Heart left ventricle (tissue), 16 donors: Measurements from ENCODE around the gene SLC47A1. TPM values are rescaled to one million over a fixed set of nuclear protein-coding genes. Genes with fewer than 3 reads are reported as not detected.
A peak's percentile ranks its signal among the peaks of the same experiment; 100 is the strongest.
"Not testable (repeated sequence)": the region's sequence is repeated elsewhere in the genome, so short reads cannot be mapped to it uniquely, and the experiment has no call there.

ENCODE experiments used
- ATAC-seq, 4 donors: fragments of 200-7000 bp; cut with Tn5 transposase; one replicate each; pipeline ENCODE4 v1.9.1; 2020 to 2022; ENCODE audit warnings: moderate library complexity in 4 of 4, mild to moderate bottlenecking in 3 of 4, moderate number of reproducible peaks in 1 of 4
- DNase-seq, 5 donors: peaks; one replicate each; pipeline ENCODE4 v3.0.0-alpha.2; 2020
- H3K27ac ChIP-seq, 12 donors: fragments of 200-600 bp; sonication (generic) in 4 of 12; one replicate each; pipeline versions ENCODE4 v1.5.0 to v1.8.0; 2016 to 2022; ENCODE audit warnings: mild to moderate bottlenecking in 2 of 12
- H3K27me3 ChIP-seq, 9 donors: fragments of 200-600 bp; sonication (generic) in 2 of 9; one replicate each; pipeline versions ENCODE4 v1.5.1 to v1.8.0; 2016 to 2022; ENCODE audit warnings: mild to moderate bottlenecking in 3 of 9
- H3K36me3 ChIP-seq, 9 donors: fragments of 200-600 bp; sonication (generic) in 2 of 9; one replicate each; pipeline versions ENCODE4 v1.5.0 to v1.8.0; 2018 to 2022; ENCODE audit warnings: mild to moderate bottlenecking in 2 of 9
- H3K4me1 ChIP-seq, 12 donors: fragments of 200-600 bp; sonication (generic) in 4 of 12; one replicate each; pipeline versions ENCODE4 v1.5.0 to v1.8.0; 2016 to 2022; ENCODE audit warnings: mild to moderate bottlenecking in 3 of 12
- H3K4me3 ChIP-seq, 12 donors: fragments of 200-600 bp; sonication (generic) in 4 of 12; one replicate each; pipeline versions ENCODE4 v1.5.0 to v1.8.0; 2017 to 2022; ENCODE audit warnings: mild to moderate bottlenecking in 9 of 12, moderate library complexity in 4 of 12
- H3K9me3 ChIP-seq, 12 donors: fragments of 200-600 bp; sonication (generic) in 4 of 12; one replicate each; pipeline versions ENCODE4 v1.5.0 to v1.8.0; 2016 to 2022; ENCODE audit warnings: mild to moderate bottlenecking in 1 of 12
- POLR2A ChIP-seq, 2 donors: fragments of 450-650 bp; IDR thresholded peaks; one replicate each; pipeline ENCODE4 v1.6.1; 2017; ENCODE audit warnings: antibody characterized with exemption in 2 of 2, mild to moderate bottlenecking in 2 of 2, moderate library complexity in 2 of 2
- WGBS, 4 donors: extraction: QIAGEN DNeasy Blood & Tissue Kit in 2 of 4; methylation state at CpG; one replicate each; pipeline versions ENCODE4 v1.1.5 to v1.1.7; 2013 to 2018; 5-methylcytosine and 5-hydroxymethylcytosine counted together
- intact Hi-C, 10 donors: fragments of 100-400 bp; cut with DNase I; formaldehyde crosslinking; loops; one replicate each; pipeline versions ENCODE4 v1.11.1 to v1.14.2; 2022
- polyA plus RNA-seq, 2 donors: library from polyadenylated mRNA; stranded (reverse); fragments of 200-250 nt; gene quantifications; one replicate each; pipeline ENCODE4 v1.2.3, GENCODE V29; 2013
- total RNA-seq, 9 donors: library from RNA; depleted of rRNA in 2 of 9; stranded (reverse); fragments of >200 nt in 2 of 9; fragmentation: NEBNext Ultra II Directional in 3 of 9; extraction: Animal tissue kit (Norgen Biotek cat#: 25700) in 3 of 9; gene quantifications; one replicate each; pipeline versions ENCODE4 v1.1.0 to v1.2.4, GENCODE V29; 2016 to 2023
- TF ChIP-seq, protein P1 (sequence below), 12 donors: fragments of 200-600 bp; sonication (generic) in 4 of 12; IDR thresholded peaks; one replicate each; pipeline versions ENCODE4 v1.5.0 to v1.8.0; 2018 to 2022; ENCODE audit warnings: antibody characterized with exemption in 12 of 12, mild to moderate bottlenecking in 5 of 12
- donor health status: ischemic (EF 13 %, LVEDD 7.1; RV severe dilation, severe dysfunction).
- donor health status: healthy with polysubstance abuse.
- donor health status: DM: no; HTN: yes; CAD: no.
- donor health status: DM: no; HTN: no; CAD: no.
- donor health status: ischemic (EF 25% LVEDD 6.9; RV normal size, moderate dysfunction).
- donor health status: ischemic (EF 25% LVEDD 5.7; RV mildly dilated, moderate dysfunction).
- donor health status: healthy.
- donor health status: DM: yes; HTN: yes; CAD: no.
- donor health status: ischemic (EF 35%, LVEDD 5.7; RV mildly dilated, moderate dysfunction).
- donor health status: nonischemic (EF 11% LVEDD 7.7; RV severe dilation, severe dysfunction).
- donor health status: DM: yes; HTN: yes; CAD: no.
- donor health status: PGD.
- donor health status: ischemic (EF 29% LVEDD 5.4; RV normal size, mild dysfunction).
- donor health status: nonischemic (EF 23%, LVEDD 6.1; RV moderate dilation, normal function).

The SLC47A1 gene
- total and polyA plus RNA-seq, 11 donors = 1.8 to 25.5 (median 10.2) TPM

DNA sequence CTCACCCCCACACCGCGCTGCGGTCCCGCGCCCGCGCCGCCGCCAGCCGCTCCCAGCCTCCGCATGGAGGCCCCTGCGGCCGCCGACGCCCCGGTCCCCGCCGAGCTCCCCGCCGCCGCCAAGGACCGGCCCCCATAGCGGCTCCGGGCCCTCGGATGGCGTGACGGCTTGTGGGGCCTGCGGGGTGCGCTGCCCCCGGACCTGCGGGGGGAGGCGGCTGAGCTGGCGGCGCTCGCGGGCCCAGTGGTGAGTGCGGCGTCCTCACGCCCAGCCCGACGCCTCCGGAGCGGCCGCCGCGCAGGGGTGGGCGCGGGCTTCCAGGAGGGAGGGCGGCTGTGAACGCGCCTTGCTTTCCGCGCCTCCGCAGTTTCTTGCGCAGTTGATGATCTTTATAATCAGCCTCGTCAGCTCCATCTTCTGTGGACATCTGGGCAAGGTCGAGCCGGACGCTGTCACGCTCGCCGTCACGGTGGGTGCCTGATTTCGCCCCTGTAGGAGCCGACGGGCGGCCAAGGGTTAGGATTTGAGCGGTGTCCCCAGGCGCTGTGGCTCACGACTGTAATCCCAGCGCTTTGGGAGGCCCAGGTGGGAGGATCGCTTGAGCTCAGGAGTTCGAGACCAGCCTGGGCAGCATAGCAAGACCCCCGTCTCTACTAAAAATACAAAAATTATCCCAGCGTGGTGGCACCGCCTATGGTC, 46.4 kb downstream of the SLC47A1 start:
- intact Hi-C loops = no loop called here
- WGBS, 4 donors = 9 to 19% (median 14%) methylated on average over 19 to 76 of the region's 76 CpGs

DNA sequence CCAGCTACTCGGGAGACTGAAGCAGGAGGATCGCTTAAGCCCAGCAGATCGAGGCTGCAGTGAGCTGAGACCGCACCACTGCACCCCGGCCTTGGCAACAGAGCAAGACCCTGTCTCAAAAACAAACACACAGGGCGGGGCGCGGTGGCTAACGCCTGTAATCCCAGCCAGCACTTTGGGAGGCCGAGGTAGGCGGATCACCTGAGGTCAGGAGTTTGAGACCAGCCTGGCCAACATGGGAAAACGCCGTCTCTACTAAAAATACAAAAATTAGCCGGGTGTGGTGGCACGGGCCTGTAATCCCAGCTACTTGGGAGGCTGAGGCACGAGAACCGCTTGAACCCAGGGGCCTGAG, 46.9 kb downstream of the SLC47A1 start:
- Histone ChIP-seq H3K4me1 (peaks cover 0 to 11% (median 0%) of the 10 kb centered on the region in 12 donors), H3K27me3 (peaks cover 0 to 27% (median 12%) of the 10 kb centered on the region in 9 donors), H3K4me3 (peak overlapping the region in 8 of 12 donors; percentile 27 to 58 (median 49))
- DNase-seq, ATAC-seq, H3K36me3 ChIP-seq, intact Hi-C loops, H3K27ac ChIP-seq, H3K9me3 ChIP-seq: not testable (repeated sequence)
- WGBS, 4 donors = 93 to 96% (median 96%) methylated on average over 14 to 17 of the region's 17 CpGs

More for the DNA sequence above, 46.4 kb downstream of the SLC47A1 start:
- TF ChIP-seq, protein P1, sequence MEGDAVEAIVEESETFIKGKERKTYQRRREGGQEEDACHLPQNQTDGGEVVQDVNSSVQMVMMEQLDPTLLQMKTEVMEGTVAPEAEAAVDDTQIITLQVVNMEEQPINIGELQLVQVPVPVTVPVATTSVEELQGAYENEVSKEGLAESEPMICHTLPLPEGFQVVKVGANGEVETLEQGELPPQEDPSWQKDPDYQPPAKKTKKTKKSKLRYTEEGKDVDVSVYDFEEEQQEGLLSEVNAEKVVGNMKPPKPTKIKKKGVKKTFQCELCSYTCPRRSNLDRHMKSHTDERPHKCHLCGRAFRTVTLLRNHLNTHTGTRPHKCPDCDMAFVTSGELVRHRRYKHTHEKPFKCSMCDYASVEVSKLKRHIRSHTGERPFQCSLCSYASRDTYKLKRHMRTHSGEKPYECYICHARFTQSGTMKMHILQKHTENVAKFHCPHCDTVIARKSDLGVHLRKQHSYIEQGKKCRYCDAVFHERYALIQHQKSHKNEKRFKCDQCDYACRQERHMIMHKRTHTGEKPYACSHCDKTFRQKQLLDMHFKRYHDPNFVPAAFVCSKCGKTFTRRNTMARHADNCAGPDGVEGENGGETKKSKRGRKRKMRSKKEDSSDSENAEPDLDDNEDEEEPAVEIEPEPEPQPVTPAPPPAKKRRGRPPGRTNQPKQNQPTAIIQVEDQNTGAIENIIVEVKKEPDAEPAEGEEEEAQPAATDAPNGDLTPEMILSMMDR (IDR thresholded peaks at IDR 0.05) = no peak
- no peak for TF ChIP-seq POLR2A (IDR thresholded peaks at IDR 0.05)
- peak overlapping the region in 1 of 12 donors; percentile 19 for H3K27ac ChIP-seq
- H3K4me3 ChIP-seq = peak overlapping the region; percentile 27 to 59 (median 49)
- peaks cover 0 to 26% (median 12%) of the 10 kb centered on the region in 9 donors for H3K27me3 ChIP-seq
- H3K9me3 ChIP-seq = no peaks in the 10 kb centered on the region
- H3K36me3 ChIP-seq = no peaks in the 10 kb centered on the region
- ATAC-seq = peak in 3 of 4 donors; percentile 37 to 82 (median 74)
- peaks cover 0 to 11% (median 0%) of the 10 kb centered on the region in 12 donors for H3K4me1 ChIP-seq
- DNase-seq = peak in 2 of 5 donors; percentile 23 to 61

- 91 to 97% (median 95%) methylated on average over 10 to 13 of the region's 13 CpGs for WGBS, 4 donors
- H3K4me3 ChIP-seq, ATAC-seq, intact Hi-C loops, H3K27ac ChIP-seq, DNase-seq, H3K36me3 ChIP-seq, H3K9me3 ChIP-seq: not testable (repeated sequence)
- Histone ChIP-seq H3K27me3 (peaks cover 0 to 28% (median 12%) of the 10 kb centered on the region in 9 donors), H3K4me1 (peaks cover 0 to 11% (median 0%) of the 10 kb centered on the region in 12 donors)
Measured at GRCh38 chr17:19582152-19582551, 48.5 kb downstream of the SLC47A1 start.

DNA sequence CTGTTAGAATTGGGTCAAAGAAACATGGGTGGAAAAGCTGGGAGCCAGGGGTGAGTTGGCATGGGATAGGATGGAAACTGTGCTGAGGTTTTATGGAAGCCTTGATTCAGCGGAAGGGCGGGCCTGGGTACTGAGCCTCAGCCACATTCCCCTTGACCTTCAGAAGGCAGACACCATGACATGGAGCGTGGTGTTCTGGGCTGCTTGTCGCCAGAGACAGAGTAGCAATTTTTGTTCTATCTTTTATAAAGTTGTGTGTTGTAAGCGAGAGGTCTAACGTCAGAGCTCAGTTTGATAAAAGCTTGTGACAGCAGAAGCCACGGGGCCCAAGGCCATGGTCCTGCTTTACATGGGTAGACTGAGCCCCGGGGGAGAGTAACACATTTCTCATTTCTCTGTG, 50.2 kb downstream of the SLC47A1 start:
- Histone ChIP-seq H3K27me3 (peaks cover 0 to 28% (median 12%) of the 10 kb centered on the region in 9 donors), H3K4me3 (no peak overlapping the region), H3K36me3 (no peaks in the 10 kb centered on the region), H3K4me1 (peaks cover 0 to 11% (median 0%) of the 10 kb centered on the region in 12 donors), H3K9me3 (no peaks in the 10 kb centered on the region), H3K27ac (no peak overlapping the region)
- 87 to 94% (median 89%) methylated on average over 8 of the region's 8 CpGs for WGBS, 4 donors
- ATAC-seq (no peak), DNase-seq (no peak)
- intact Hi-C loops = no loop called here
- no peak for TF ChIP-seq POLR2A (IDR thresholded peaks at IDR 0.05)
- TF ChIP-seq, protein P1 (IDR thresholded peaks at IDR 0.05) = no peak

GRCh38 chr17:19590451-19590850, 56.8 kb downstream of the SLC47A1 start:
- H3K9me3 ChIP-seq = no peaks in the 10 kb centered on the region
- intact Hi-C loops = loop anchor here in 1 of 10 donors (5.0 kb wide), 1 partner anchor 42 kb away; no protein-coding TSS in a partner anchor
- ATAC-seq = no peak
- no peak overlapping the region for H3K4me3 ChIP-seq
- WGBS, 4 donors = 62 to 80% (median 74%) methylated on average over 9 of the region's 9 CpGs
- peaks cover 0 to 1% (median 0%) of the 10 kb centered on the region in 9 donors for H3K27me3 ChIP-seq
- peaks cover 0 to 12% (median 0%) of the 10 kb centered on the region in 12 donors for H3K4me1 ChIP-seq
- TF ChIP-seq, protein P1 (IDR thresholded peaks at IDR 0.05) = no peak
- no peak for TF ChIP-seq POLR2A (IDR thresholded peaks at IDR 0.05)
- H3K36me3 ChIP-seq = no peaks in the 10 kb centered on the region
- no peak overlapping the region for H3K27ac ChIP-seq
- no peak for DNase-seq
